Fibroblast of pulmonary artery (primary cell): ENCODE data around the gene ARL4A.
"Not testable (repeated sequence)": the region's sequence is repeated elsewhere in the genome, so short reads cannot be mapped to it uniquely, and the experiment has no call there.

Experiments used
- DNase-seq: peaks from one replicate; pipeline ENCODE4 v3.0.0-alpha.2; 2010; ENCODE audit warnings: low read depth
- H3K4me3 ChIP-seq: replicated peaks from 2 replicates; pipeline ENCODE4 v1.5.1; 2011; ENCODE audit warnings: low read depth, mild to moderate bottlenecking, control low read depth, low read length, moderate library complexity
- TF ChIP-seq, protein P1 (sequence below): IDR thresholded peaks from 2 replicates; pipeline ENCODE4 v1.5.1; 2011; ENCODE audit warnings: mild to moderate bottlenecking, control low read depth, low read length, inconsistent platforms; ENCODE audit errors: missing control alignments

ARL4A gene

DNA sequence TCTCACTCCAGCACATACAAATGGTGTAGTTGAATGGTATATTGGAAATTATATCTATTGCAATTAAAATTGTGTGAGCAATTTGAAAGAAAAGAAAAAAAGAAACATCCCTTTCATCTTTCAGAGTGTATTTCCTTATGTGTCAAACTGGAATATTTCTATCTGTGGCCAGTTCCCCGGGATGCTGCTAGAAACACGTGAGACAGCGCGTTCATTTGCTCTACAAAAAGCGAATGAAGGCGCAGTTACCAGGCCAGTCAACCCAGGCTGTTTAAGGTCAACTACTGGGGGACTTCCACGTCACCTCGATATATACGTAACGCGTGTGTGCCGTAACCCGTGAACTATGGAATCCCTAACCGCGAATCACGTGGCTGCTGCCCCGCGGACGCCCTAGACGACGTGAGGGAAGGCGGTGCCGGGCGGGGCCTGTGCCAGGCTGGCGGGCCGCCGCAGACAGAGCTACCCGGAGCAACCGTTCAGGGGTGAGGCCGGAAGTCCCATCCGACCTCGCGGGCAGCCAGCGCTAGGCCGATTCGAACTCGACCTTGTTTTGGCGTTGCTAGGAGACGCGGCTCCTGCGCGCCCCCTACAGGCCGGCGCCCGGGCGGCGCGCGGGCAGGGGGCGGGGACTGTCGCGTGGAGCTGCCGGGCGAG, 1.1 kb upstream of the ARL4A start:
- peak; percentile 89 for DNase-seq
- H3K4me3 ChIP-seq = peak overlapping the region; percentile 67
- TF ChIP-seq, protein P1, sequence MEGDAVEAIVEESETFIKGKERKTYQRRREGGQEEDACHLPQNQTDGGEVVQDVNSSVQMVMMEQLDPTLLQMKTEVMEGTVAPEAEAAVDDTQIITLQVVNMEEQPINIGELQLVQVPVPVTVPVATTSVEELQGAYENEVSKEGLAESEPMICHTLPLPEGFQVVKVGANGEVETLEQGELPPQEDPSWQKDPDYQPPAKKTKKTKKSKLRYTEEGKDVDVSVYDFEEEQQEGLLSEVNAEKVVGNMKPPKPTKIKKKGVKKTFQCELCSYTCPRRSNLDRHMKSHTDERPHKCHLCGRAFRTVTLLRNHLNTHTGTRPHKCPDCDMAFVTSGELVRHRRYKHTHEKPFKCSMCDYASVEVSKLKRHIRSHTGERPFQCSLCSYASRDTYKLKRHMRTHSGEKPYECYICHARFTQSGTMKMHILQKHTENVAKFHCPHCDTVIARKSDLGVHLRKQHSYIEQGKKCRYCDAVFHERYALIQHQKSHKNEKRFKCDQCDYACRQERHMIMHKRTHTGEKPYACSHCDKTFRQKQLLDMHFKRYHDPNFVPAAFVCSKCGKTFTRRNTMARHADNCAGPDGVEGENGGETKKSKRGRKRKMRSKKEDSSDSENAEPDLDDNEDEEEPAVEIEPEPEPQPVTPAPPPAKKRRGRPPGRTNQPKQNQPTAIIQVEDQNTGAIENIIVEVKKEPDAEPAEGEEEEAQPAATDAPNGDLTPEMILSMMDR = peak; percentile 34

DNA sequence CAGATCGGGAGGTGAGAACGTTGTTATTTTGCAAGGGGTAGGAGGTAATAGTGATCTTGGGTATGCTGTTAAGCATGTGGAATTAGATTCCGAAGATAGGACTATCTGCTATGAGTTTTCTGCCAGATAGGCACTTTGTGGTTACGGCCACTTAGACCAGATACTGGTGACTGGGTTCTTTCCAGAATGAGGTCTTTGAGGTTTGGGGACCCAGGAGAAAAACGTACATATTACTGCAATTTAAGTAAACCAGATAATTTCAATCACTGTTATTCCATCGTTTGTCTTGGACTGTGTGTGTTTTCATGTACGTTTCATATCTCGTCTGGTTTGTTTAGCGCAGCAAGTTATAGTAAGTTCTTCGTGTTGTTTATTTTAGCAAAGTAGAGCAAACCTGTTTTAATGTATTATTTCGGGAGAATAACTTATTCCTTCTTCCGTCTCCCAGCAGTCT, 312 bp downstream of the ARL4A start:
- TF ChIP-seq, protein P1 = no peak
- no peak for DNase-seq
- peak overlapping the region; percentile 67 for H3K4me3 ChIP-seq

DNA sequence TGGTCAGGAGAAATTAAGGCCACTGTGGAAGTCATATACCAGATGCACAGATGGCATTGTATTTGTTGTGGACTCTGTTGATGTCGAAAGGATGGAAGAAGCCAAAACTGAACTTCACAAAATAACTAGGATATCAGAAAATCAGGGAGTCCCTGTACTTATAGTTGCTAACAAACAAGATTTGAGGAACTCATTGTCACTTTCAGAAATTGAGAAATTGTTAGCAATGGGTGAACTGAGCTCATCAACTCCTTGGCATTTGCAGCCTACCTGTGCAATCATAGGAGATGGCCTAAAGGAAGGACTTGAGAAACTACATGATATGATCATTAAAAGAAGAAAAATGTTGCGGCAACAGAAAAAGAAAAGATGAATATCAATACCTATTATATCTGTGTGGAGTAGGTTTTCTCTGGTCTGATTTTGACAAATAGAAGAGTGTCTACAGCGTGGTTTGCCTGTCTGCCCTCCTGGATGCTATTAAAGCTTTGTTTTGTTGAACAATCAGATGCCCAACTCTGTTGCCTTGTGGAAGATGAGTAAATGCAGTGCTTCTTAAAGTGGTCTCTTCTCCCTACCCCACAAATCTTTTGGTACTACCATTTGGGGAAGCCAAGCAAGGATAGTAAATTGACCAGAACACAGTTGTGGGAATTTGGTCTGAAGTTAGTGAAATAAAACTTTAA, 1.2 kb downstream of the ARL4A start:
- H3K4me3 ChIP-seq = peak overlapping the region; percentile 67
- DNase-seq = not testable (repeated sequence)

DNA sequence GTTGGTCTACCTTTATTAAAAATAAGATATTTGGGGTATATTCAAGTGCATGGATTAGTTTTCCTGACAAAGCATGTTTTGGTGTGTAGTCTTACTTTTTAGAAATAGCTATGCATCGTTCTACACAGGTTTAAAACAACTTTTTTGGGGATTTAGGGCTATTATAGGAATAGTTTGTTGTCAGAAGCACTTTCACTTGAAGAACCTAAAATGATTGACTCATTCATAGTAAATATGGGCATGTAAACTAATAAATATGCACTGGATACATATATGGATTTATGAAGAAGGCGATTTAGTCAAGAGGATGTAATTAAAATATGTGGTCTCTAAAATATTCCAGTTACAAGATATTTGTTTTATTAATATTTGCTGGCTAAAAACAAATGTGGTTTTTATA, 2.0 kb downstream of the ARL4A start:
- TF ChIP-seq, protein P1 = no peak
- peak overlapping the region; percentile 67 for H3K4me3 ChIP-seq

DNA sequence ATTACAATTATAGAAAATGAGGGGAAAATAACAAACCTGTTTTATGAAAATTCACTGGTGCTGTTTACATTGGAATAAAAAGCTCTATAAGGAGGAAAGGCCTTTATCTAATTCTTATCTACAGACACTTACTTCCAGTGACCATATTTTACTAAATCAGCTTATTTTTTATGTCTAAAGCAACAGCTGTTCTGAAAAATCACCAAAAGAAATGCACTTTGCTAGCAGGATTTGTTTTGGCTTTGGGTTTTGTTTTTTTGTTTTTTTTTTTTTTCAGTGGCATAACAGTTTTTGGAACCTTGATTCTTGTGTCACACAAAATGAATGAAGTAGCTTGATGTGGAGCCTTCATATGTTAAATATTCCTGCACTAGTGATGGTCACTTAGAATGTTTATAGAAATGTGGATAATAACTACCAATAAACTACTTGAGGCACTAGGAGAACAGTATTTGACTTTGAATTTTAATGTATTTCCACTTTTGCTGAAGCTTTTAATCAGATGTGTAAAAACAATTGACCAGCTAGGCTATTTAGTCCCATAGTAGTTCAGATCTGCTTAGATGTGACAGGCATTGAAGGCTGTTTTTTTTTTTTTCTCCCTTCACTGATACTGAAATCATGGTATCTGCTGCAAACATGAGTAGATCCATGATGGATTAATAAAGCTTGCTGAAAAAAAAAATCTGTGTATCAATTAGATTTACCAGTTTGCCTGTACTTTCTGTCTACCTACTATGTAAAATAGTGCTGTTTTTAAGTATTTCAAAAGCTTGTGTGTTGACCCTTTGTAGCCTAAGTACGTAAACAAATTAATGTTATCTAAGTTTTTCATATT, 2.8 kb downstream of the ARL4A start:
- H3K4me3 ChIP-seq = peak overlapping the region; percentile 67

More for the DNA sequence above, 2.0 kb downstream of the ARL4A start:
- DNase-seq = no peak

DNA sequence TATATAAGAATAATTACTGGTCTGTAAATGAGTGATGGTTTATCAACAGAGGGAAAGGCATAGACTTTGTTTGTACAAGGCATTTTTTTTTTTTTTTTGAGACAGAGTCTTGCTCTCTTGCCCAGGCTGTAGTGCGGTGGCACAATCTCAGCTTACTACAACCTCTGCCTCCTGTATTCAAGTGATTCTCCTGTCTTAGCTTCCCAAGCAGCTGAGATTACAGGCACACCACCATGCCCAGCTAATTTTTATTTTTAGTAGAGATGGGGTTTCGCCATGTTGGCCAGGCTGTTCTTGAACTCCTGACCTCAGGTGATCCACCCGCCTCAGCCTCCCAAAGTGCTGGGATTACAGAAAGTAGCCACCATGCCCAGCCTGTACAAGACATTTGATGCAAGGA, 4.0 kb downstream of the ARL4A start:
- not testable (repeated sequence) for H3K4me3 ChIP-seq, DNase-seq

More for the DNA sequence above, 2.8 kb downstream of the ARL4A start:
- TF ChIP-seq, protein P1 = no peak
- no peak for DNase-seq

DNA sequence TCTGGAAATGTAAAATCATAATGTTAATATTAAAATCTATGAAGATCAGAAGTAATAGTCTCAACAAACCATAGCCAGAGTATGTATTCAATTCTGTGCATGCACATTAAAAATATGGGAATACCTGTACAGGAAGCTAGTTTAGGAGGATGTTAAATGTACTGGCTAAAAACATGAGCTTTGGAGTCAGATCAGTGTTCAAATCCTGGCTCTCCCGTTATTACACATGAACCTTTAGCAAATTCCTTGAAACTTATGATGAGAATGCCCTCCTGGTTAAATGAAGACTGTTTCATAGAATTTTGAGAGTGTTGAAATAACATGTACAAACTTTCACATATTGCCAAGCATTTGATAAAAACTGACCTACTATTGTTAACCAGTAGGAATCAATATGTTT, 4.6 kb downstream of the ARL4A start:
- TF ChIP-seq, protein P1 = no peak
- DNase-seq = no peak
- H3K4me3 ChIP-seq = no peak overlapping the region
